ENCODE measurements around the gene KDM2B. TPM values are rescaled to one million over a fixed set of nuclear protein-coding genes. Genes with fewer than 3 reads are reported as not detected.
"Not testable (repeated sequence)": the region's sequence is repeated elsewhere in the genome, so short reads cannot be mapped to it uniquely, and the experiment has no call there.

KDM2B gene
- total RNA-seq, 1 donor: 65.2 TPM

GRCh38 chr12:121509339-121509738 lies 71.5 kb downstream of the KDM2B start:
- DNase-seq (ENCODE audit: low read depth in 2 of 3, low spot score in 2 of 3): no peak

- DNase-seq (ENCODE audit: low read depth in 2 of 3, low spot score in 2 of 3): no peak
These were observed 72.3 kb downstream of the KDM2B start for GRCh38 chr12:121508533-121508932.

GRCh38 chr12:121507984-121508383 lies 72.8 kb downstream of the KDM2B start:
- no peak for DNase-seq (ENCODE audit: low read depth in 2 of 3, low spot score in 2 of 3)

GRCh38 chr12:121507245-121507644 lies 73.6 kb downstream of the KDM2B start:
- no peak for DNase-seq (ENCODE audit: low read depth in 2 of 3, low spot score in 2 of 3)

- no peak for DNase-seq (ENCODE audit: low read depth in 2 of 3, low spot score in 2 of 3)
These were observed 75.3 kb downstream of the KDM2B start for GRCh38 chr12:121505513-121505912.

GRCh38 chr12:121504505-121504904 lies 76.3 kb downstream of the KDM2B start:
- DNase-seq (ENCODE audit: low read depth in 2 of 3, low spot score in 2 of 3): no peak

- DNase-seq (ENCODE audit: low read depth in 2 of 3, low spot score in 2 of 3): no peak
These were observed 77.4 kb downstream of the KDM2B start for GRCh38 chr12:121503395-121503794.

GRCh38 chr12:121501946-121502345 lies 78.9 kb downstream of the KDM2B start:
- DNase-seq (ENCODE audit: low read depth in 2 of 3, low spot score in 2 of 3): no peak

- peak; percentile 59 to 70 (median 67) for DNase-seq (ENCODE audit: low read depth in 2 of 3, low spot score in 2 of 3)
These were observed 80.7 kb downstream of the KDM2B start for GRCh38 chr12:121499929-121500793.

GRCh38 chr12:121495746-121496145 lies 85.1 kb downstream of the KDM2B start:
- DNase-seq (ENCODE audit: low read depth in 2 of 3, low spot score in 2 of 3): no peak

- peak; percentile 43 to 62 (median 48) for DNase-seq (ENCODE audit: low read depth in 2 of 3, low spot score in 2 of 3)
These were observed 86.6 kb downstream of the KDM2B start for GRCh38 chr12:121494093-121494787.

- DNase-seq (ENCODE audit: low read depth in 2 of 3, low spot score in 2 of 3): peak in 2 of 3 donors; percentile 36 to 74
These were observed 90.2 kb downstream of the KDM2B start for GRCh38 chr12:121490401-121491281.

- no peak for DNase-seq (ENCODE audit: low read depth in 2 of 3, low spot score in 2 of 3)
These were observed 90.9 kb downstream of the KDM2B start for GRCh38 chr12:121489874-121490273.

- no peak for DNase-seq (ENCODE audit: low read depth in 2 of 3, low spot score in 2 of 3)
These were observed 95.9 kb downstream of the KDM2B start for GRCh38 chr12:121484967-121485366.

- not testable (repeated sequence) for DNase-seq (ENCODE audit: low read depth in 2 of 3, low spot score in 2 of 3)
These were observed 96.3 kb downstream of the KDM2B start for GRCh38 chr12:121484564-121484963.

GRCh38 chr12:121483949-121484348 lies 96.9 kb downstream of the KDM2B start:
- no peak for DNase-seq (ENCODE audit: low read depth in 2 of 3, low spot score in 2 of 3)

- no peak for DNase-seq (ENCODE audit: low read depth in 2 of 3, low spot score in 2 of 3)
These were observed 104.3 kb downstream of the KDM2B start for GRCh38 chr12:121476477-121476876.

GRCh38 chr12:121475279-121475678 lies 105.5 kb downstream of the KDM2B start:
- DNase-seq (ENCODE audit: low read depth in 2 of 3, low spot score in 2 of 3): no peak

GRCh38 chr12:121472150-121472905 lies 108.5 kb downstream of the KDM2B start:
- DNase-seq (ENCODE audit: low read depth in 2 of 3, low spot score in 2 of 3): no peak

GRCh38 chr12:121470751-121471150 lies 110.1 kb downstream of the KDM2B start:
- no peak for DNase-seq (ENCODE audit: low read depth in 2 of 3, low spot score in 2 of 3)
